EL (cell line): ENCODE data around the gene GFM2.
A peak's percentile ranks its signal among the peaks of the same experiment; 100 is the strongest.
"Not testable (repeated sequence)": the region's sequence is repeated elsewhere in the genome, so short reads cannot be mapped to it uniquely, and the experiment has no call there.

Experiments used
- DNase-seq: peaks from one replicate; pipeline ENCODE4 v3.0.0-alpha.2; 2016

The GFM2 gene

GRCh38 chr5:74686962-74687751 is 79.8 kb downstream of the GFM2 start:
- peak; percentile 40 for DNase-seq

- DNase-seq: peak; percentile 45
These were observed 80.8 kb downstream of the GFM2 start for GRCh38 chr5:74685979-74686631.

DNA sequence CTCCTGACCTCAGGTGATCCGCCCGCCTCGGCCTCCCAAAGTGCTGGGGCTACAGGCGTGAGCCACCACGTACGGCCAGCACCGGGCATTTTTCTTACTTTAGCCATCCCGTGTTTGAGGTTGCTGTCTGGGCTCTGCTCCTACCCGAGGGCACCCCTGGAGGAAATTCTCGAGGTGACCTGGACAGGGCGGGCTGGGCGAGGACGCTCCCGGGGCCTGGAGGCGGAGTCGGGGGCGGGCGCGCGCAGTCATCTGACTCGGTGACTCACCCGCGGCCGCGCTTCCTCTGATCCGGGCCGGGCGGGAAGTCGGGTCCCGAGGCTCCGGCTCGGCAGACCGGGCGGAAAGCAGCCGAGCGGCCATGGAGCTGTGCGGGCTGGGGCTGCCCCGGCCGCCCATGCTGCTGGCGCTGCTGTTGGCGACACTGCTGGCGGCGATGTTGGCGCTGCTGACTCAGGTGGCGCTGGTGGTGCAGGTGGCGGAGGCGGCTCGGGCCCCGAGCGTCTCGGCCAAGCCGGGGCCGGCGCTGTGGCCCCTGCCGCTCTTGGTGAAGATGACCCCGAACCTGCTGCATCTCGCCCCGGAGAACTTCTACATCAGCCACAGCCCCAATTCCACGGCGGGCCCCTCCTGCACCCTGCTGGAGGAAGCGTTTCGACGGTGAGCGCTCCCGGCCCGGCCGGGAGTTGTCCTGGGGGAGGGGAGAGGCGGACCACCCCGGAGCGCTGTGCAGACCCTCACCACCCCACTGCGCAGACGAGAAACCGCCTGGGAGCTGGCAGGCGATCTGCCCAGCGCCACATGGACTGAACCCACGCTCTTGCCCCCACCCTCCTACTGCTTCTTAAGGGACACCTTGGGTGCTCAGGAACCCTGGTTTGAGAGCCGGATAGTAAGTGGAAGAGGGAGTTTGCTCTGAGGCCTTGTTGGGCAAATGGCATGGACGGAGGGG is 81.7 kb downstream of the GFM2 start, which contains the start of gene HEXB:
HEXB (plus strand) TSS at position 334 of the 952 bp plus-strand sequence; CDS start at position 362, 28 bp downstream.
- peak; percentile 92 for DNase-seq

DNA sequence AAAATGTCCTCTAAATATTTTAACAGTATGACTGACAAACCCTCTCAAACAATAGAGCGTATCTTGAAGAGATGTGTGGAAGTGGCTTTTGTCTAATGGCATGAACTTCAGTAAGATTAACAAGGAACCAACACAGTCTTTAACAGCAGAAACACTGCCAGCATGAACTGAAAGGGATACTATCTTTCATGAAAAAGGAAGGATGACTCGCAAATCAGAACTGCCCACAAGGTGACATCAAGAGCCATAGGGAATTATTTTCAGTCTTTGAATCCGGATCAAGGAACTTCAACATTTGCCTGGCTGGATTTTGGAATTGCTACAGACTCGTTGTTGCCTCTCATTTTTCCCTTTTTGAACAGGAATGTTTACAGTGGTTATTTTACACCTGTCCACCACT is 87.0 kb downstream of the GFM2 start:
- DNase-seq: peak; percentile 67

- DNase-seq: not testable (repeated sequence)
These were observed 87.6 kb downstream of the GFM2 start for GRCh38 chr5:74679300-74679699.

DNA sequence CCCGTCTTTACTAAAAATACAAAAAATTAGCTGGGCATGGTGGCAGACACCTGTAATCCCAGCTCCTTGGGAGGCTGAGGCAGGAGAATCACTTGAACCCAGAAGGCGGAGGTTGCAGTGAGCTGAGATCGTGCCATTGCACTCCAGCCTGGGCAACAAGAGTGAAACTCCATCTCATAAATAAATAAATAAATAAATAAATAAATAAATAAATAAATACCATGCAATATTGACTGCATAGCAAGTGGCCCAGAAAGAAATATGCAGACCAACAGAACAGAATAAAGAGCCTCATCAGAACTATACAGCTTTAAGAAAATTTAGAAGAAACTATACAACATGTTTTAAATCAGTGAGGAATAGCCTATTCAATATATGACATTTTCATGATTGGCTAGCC is 88.8 kb downstream of the GFM2 start:
- DNase-seq: not testable (repeated sequence)

GRCh38 chr5:74676466-74676865 is 90.5 kb downstream of the GFM2 start:
- DNase-seq: not testable (repeated sequence)

DNA sequence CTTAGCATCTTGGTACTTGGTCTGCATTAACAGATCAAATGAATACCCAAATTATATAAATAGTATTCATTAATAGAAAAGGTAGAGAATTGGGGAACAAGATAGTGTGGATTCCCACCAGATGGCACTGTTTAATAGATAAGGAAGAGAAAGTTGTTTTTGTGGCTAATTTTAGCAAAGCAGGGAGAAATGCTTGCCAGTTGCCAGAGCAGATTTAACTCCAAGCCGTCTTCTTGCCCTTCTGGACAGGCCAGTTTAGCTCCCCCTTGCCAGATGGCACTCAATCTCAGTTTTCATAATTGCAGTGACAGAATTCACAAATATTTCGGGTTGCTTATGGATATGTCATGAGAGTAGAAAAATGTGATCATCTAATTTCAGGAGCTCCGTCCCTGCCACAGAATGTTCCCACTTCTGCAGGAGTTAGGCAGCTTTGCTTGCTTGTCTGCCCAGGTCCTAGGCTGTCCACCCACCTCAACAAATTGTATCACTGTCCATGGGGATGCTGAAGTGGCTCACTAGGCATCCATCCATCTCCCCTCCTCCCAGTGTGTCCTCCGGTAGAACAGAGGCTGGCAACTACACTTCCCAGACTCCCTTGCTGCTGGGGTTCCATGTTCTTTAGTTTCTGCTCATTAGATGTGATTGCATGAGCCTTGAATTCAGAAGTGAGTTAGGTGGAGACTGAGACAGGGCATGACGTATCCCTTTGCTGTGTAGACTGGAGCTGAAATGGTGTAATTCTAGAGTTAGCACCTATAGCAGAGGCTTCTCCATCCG is 93.7 kb downstream of the GFM2 start:
- DNase-seq: peak; percentile 55

- DNase-seq: no peak
These were observed 94.6 kb downstream of the GFM2 start for GRCh38 chr5:74672215-74672877.
